GM04504 (cell line): ENCODE results near the gene C1orf210.

Experiments
- DNase-seq: peaks from one replicate; pipeline ENCODE4 v3.0.0-alpha.2; 2012; ENCODE audit warnings: low read depth

Gene C1orf210

GRCh38 chr1:43273708-43274107 is 11.7 kb downstream of the C1orf210 start:
- DNase-seq, result no peak

- no peak for DNase-seq
These were observed 12.5 kb downstream of the C1orf210 start for GRCh38 chr1:43272576-43273571.

- no peak for DNase-seq
These were observed 13.2 kb downstream of the C1orf210 start for GRCh38 chr1:43272161-43272560.

- DNase-seq, result no peak
These were observed 13.9 kb downstream of the C1orf210 start for GRCh38 chr1:43271186-43272118.

- no peak for DNase-seq
These were observed 14.8 kb downstream of the C1orf210 start for GRCh38 chr1:43270421-43271095.

- no peak for DNase-seq
These were observed 15.6 kb downstream of the C1orf210 start, which contains the start of gene TMEM125 for GRCh38 chr1:43269627-43270375. Gene TMEM125 (plus strand): TSS chr1:43269983. CDS start chr1:43272723, 2,740 bp downstream.

GRCh38 chr1:43267818-43268425 is 17.5 kb downstream of the C1orf210 start:
- DNase-seq, result no peak

- DNase-seq, result peak; percentile 59
These were observed 18.0 kb downstream of the C1orf210 start for GRCh38 chr1:43267291-43267805.

GRCh38 chr1:43266881-43267280 is 18.5 kb downstream of the C1orf210 start:
- DNase-seq, result no peak

- DNase-seq, result no peak
These were observed 19.9 kb downstream of the C1orf210 start for GRCh38 chr1:43265431-43265830.

GRCh38 chr1:43258370-43258769 is 27.0 kb downstream of the C1orf210 start:
- no peak for DNase-seq

- no peak for DNase-seq
These were observed 28.5 kb downstream of the C1orf210 start for GRCh38 chr1:43256675-43257570.

- DNase-seq, result no peak
These were observed 29.8 kb downstream of the C1orf210 start for GRCh38 chr1:43255438-43256210.

- DNase-seq, result no peak
These were observed 31.5 kb downstream of the C1orf210 start for GRCh38 chr1:43253876-43254275.

GRCh38 chr1:43253173-43253572 is 32.2 kb downstream of the C1orf210 start:
- no peak for DNase-seq

GRCh38 chr1:43252225-43252624 is 33.2 kb downstream of the C1orf210 start:
- no peak for DNase-seq

- DNase-seq, result no peak
These were observed 34.4 kb downstream of the C1orf210 start for GRCh38 chr1:43251024-43251423.

- DNase-seq, result no peak
These were observed 35.0 kb downstream of the C1orf210 start for GRCh38 chr1:43250351-43250761.
